Renal cortical epithelial cell (primary cell): Measurements from ENCODE around the gene CPED1. TPM values are rescaled to one million over a fixed set of nuclear protein-coding genes. Genes with fewer than 3 reads are reported as not detected.
A peak's percentile ranks its signal among the peaks of the same experiment; 100 is the strongest.
"Not testable (repeated sequence)": the region's sequence is repeated elsewhere in the genome, so short reads cannot be mapped to it uniquely, and the experiment has no call there.

ENCODE experiments used
- DNase-seq: peaks from one replicate; pipeline ENCODE4 v3.0.0-alpha.2; 2011; ENCODE audit warnings: low read depth
- total RNA-seq: library from RNA; depleted of rRNA; stranded (reverse); fragments of >200 nt; gene quantifications from 2 replicates; pipeline ENCODE4 v1.2.3, GENCODE V29; 2014

CPED1 gene
- total RNA-seq, 1 donor from 2014 or later, result 1.1 TPM

GRCh38 chr7:121282129-121282528, 293.6 kb downstream of the CPED1 start:
- no peak for DNase-seq

- no peak for DNase-seq
Measured at GRCh38 chr7:121285066-121285667, 296.7 kb downstream of the CPED1 start.

- no peak for DNase-seq
Measured at GRCh38 chr7:121286186-121286585, 297.7 kb downstream of the CPED1 start.

DNA sequence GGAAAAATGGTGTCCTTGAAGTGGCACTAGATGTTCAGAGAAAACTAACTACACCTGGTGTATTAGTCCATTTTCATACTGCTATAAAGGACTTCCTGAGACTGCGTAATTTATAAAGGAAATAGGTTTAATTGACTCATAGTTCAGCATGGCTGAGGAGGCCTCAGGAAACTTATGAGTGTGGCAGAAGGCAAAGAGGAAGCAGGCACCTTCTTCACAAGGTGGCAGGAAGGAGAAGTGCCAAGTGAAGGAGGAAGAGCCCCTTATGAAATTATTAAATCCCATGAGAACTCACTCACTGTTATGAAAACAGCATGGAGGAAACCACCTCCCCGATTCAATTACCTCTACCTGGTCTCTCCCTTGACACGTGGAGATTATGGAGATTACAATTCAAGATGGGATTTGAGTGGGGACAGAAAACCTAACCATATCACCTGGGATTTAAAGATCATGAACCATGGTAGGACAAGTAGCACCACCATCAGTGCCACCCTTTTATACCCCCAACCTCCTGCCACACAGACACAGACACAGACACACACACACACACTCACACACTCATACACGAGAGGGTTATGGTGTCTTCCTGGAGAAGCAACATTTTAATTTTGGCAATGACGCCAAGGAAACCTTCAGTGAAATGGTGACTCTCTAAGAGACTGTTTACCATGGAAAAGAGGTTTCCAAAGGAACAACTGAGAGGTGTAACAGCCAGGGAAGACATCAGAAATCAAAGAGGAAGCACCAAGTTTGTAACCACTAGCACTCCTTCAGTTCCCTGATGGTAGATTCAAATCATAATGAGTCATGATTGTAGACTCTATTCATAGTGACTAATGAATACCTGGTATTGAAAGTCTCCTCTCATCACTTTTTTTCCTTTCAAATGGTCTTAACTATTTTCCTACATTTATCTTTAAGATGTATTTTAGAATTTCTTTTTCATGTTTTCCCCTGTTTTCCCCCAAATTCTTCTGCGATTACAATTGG, 298.5 kb downstream of the CPED1 start:
- DNase-seq, result peak; percentile 80

DNA sequence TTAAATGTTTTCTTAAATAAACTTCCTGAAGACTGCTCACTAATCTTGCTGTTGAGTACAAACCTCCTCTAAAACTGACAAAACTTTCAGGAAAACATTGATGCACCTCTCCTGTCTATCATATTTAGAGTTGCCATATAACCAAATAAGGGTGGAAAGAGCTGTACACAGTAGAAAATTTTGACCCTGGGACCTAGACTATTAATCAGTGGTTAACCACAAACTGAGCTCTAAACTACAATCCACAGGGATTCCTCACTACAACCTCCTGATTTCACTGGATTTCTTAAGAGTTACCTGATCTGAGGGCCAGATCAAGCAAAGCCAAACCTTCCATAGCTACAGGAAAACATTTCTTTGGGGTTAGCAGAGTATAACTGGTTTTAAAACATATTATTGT, 300.4 kb downstream of the CPED1 start:
- peak; percentile 90 for DNase-seq

DNA sequence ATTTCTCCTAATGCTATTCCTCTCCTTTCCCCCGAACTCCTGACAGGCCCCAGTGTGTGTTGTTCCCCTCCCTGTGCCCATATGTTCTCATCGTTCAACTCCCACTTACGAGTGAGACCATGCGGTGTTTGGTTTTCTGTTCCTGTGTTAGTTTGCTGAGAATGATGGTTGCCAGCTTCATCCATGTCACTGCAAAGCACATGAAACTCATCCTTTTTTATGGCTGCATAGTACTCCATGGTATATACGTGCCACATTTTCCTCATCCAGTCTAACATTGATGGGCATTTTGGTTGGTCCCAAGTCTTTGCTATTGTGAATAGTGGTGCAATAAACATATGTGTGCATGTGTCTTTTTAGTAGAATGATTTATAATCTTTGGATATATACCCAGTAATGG, 301.4 kb downstream of the CPED1 start:
- not testable (repeated sequence) for DNase-seq

DNA sequence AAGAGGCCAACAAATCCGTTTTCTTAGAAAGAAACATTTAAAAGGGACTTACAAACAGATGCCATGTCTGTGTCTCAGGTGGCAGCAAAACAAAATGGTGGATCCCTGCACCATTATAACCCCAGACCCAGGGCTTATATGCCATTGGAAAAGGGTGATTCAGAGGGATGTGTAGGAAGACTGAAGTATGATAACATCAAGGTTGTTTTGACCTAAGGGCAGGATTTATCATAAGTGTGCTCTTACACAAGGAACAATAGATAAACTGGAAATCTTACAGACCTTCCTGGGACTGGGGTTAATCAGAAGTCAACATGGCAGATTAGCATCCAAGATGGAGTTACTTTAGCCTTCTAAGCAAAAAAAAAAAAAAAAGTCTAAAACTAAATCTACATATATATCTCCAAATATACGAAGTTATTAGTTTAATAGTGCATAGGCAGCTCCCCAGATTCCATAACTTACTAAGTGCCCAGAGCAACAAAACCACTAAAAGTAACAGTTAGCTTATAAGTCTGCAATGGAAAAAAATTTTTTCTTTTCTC, 306.0 kb downstream of the CPED1 start:
- no peak for DNase-seq

DNA sequence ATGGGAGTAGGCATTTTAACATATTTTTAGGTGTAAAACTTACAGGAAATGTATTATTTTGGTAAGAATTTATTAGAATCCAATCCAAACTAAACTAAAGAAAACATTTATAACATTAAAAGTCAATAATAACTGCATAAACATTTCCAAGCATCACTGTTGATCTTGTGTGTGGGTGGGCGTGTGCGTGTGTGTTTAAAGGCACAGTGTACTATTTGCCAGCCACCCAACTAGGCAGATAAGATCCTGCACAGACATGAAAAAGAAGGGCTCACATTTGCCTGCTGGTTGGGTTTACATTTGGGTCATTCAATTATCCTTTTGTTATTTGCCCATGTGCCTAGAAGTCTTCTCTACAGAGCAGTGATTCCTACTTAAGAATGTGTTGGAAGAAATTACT, 309.3 kb downstream of the CPED1 start:
- no peak for DNase-seq

GRCh38 chr7:121298831-121299239, 310.3 kb downstream of the CPED1 start:
- DNase-seq, result no peak

- DNase-seq, result no peak
Measured at GRCh38 chr7:121300685-121301420, 312.3 kb downstream of the CPED1 start.

DNA sequence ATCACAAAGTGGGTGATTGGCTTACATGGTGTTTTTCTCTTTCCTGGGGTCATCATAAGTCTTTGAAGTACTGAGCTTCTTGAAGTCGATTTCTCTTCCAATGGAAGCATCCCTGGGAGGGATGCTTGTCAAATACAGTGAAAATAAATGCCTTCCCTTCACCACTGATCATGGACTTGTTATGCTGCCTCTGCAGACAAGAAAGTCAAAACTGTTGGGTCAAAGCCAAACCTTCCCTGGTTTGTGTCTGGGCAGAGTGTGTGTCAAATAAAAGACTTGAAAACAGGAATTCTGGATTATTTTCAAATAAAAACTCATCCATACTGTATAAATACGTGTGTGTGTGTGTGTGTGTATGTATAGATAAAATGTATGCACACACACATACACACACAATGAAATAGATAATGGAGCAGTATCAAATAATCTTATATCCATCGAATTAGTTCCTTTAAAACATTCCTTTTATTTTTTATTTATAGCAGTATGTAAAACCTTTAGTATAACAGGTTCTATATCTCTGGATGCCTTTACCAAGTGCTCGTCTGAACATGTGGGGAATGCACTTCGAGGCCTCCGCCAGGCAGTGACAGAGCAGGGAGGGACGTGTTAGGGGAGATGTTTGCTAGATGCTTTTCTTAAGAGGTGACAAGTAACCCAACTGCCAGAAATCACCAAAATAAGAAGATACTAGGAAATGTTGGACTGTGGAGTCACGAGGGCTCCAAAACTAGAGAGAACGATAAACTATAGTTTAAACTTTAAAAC, 313.1 kb downstream of the CPED1 start:
- no peak for DNase-seq

GRCh38 chr7:121302214-121302745, 313.8 kb downstream of the CPED1 start:
- peak; percentile 15 for DNase-seq

DNA sequence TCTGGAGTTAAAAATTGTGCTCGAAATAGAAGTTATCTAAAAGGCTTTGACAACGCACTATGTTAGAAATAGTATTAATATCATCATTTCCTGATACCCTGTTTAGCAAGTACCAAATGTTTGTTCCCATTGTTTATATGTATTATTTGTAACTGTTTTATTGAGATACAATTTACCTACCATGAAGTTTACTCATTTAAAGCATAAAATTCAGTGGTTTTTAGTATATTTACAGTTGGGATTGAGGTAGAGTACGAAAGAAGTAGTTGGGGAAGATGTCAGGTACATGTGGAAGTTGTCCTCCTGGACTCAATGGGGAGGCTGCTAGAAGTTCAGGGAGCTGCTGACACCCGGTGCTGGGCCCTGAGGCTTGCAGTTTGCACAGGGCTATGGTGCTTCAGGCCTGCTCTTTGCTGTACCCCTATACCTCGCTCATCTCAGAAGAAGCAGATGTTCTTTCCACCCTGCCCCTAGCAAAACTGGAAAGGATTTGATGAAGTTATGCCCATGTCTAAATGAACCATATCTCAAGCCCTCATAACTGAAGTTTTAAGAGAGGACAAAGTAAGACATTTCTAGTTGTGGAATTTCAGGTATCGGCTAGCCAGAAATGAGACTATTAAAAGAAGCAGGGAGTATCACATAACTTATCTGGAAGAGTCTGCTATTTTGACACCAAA, 315.1 kb downstream of the CPED1 start:
- no peak for DNase-seq

DNA sequence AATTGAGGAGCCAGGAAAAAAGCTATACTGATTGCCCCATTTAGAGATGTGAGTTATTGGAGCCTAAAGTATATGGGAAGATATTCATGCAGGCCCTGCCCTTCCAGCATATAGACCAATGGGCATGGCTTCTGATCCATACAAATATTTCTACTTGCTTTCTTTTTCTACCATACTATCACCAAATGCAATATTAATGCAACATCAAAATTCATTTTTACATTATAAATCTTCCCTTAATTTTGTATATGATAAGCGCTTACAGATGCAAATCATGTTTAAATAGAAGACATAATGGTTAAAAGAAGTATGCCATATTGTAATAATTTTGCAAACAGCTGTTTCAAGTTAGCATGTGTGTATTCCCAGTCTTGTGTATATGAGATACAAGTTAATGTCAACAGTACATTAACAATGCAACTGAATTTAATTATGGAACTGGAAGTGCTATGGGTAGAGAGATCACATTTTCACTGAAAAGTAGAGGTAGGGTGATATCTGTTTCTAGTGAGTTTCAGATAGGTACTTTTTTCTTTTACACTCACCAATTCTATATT, 315.7 kb downstream of the CPED1 start:
- no peak for DNase-seq

DNA sequence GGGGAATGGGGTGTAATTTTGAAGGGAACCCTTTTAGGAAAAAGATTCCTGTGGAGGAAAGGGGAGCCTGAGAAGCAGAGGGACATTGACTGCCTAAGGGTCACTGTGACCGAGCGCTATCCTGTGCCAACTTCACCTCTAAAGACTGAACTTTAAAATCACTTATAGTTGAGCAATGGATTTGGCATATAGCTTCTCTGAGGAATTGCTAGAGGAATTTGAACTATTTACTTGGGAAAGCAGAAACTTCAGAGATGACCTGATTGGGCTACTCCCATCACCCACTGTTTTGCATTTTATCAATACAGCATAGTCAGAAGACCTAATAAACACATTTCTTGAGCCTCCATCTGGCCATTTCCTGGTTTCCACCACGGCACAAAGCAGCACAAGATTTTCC, 316.6 kb downstream of the CPED1 start:
- DNase-seq, result peak; percentile 27

DNA sequence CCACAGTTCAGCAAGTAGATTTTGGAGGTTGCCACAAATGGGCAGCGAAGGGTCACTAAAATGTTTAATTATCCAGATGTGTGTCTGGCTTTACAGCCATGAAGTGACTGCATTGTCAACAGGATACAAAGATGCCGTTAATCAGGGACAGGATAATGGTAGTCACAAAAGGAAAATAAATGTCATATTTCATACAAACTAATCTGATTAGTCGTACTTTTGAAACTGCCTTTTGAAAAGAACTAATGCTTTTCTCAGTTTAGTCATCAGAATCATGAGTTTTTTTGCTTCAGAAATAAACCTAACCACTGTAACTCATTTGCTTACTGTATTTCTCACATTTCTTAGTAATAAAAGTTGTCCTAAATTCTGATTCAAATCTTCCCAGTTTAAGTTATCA, 318.1 kb downstream of the CPED1 start:
- DNase-seq, result no peak

- DNase-seq, result no peak
Measured at GRCh38 chr7:121307021-121307574, 318.6 kb downstream of the CPED1 start.

DNA sequence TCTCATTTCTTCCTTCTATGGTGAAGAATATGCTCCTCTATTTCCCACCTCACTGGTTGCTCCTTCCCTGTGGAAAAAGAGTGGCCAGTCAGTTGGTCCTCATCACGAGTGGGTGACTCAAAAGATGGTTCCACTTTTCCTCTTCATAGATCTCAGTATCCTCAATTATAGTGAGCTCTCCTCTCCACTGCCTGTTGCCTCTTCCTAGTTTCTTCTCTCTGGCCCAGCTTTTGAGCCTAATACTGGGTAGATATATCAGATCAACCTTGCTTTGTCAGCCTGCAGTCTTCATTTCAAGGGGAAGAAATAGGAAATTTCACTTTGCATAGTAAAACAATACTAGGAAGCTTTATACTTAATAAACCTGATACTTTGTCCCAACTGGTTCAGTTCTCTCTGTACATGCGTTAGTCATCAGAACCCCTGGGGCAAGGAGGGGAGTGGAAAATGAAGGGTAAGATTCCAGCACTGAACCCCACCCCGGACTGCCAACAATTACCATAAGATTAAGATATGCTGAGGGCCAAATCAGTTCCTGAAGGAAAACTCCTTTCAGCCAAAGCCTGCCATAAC, 324.8 kb downstream of the CPED1 start:
- DNase-seq, result peak; percentile 76
